A549 (cell line): ENCODE data around the gene ABHD12B. TPM values are rescaled to one million over a fixed set of nuclear protein-coding genes. Genes with fewer than 3 reads are reported as not detected.

Source experiments
- ATAC-seq, 2 experiments: fragments of 200-7000 bp in 1 of 2; fragments of >200 bp in 1 of 2; cut with Nextera tagmentation in 1 of 2; cut with Tn5 transposase in 1 of 2; 3 replicates each; pipeline versions ENCODE4 v1.8.0 to v1.9.1; 2018 to 2020; ENCODE audit warnings: mild to moderate bottlenecking in 1 of 2, moderate library complexity in 1 of 2
- CTCF ChIA-PET: fragments of 300-600 bp; sonication (Branson Sonifier 250); formaldehyde crosslinking; extraction: SDS; loops from one replicate; lab custom pipeline; 2021; ENCODE audit warnings: antibody characterized with exemption, inconsistent platforms; lab: Yijun Ruan, JAX
- POLR2A ChIA-PET: fragments of 350-600 bp; formaldehyde crosslinking; extraction: SDS; loops from one replicate; lab custom pipeline; 2021; ENCODE audit warnings: antibody characterized with exemption, inconsistent platforms; lab: Yijun Ruan, JAX
- DNase-seq, 2 experiments: peaks; one replicate each; pipeline versions ENCODE4 v3.0.0 to v3.0.0-alpha.2; 2011 to 2016; ENCODE audit warnings: low read depth in 1 of 2, low spot score in 1 of 2
- FAIRE-seq: peaks from 2 replicates; lab custom pipeline; 2011; peaks lifted over from hg19 to GRCh38; lab: Jason Lieb, UNC
- H3K27ac ChIP-seq, 2 experiments: fragments of >200 bp; sonication (Bioruptor Twin); formaldehyde crosslinking; 3 replicates each; pipeline ENCODE4 v1.5.1; 2016 to 2017
- H3K4me1 ChIP-seq: fragments of >200 bp; sonication (Bioruptor Twin); formaldehyde crosslinking; 3 replicates; pipeline ENCODE4 v1.6.1; 2016
- H3K4me2 ChIP-seq: fragments of >200 bp; sonication (Bioruptor Twin); formaldehyde crosslinking; 3 replicates; pipeline ENCODE4 v1.6.1; 2016
- H3K4me3 ChIP-seq: fragments of >200 bp; sonication (Bioruptor Twin); formaldehyde crosslinking; 3 replicates; pipeline ENCODE4 v1.5.1; 2016
- H3K9me3 ChIP-seq: fragments of >200 bp; sonication (Bioruptor Twin); formaldehyde crosslinking; 3 replicates; pipeline ENCODE4 v1.6.1; 2016
- BCL3 ChIP-seq: fragments of >200 bp; sonication (Bioruptor Twin); formaldehyde crosslinking; IDR thresholded peaks from 3 replicates; pipeline ENCODE4 v1.6.1; 2016
- CBX2 ChIP-seq: fragments of 200-600 bp; sonication (generic); IDR thresholded peaks from 2 replicates; pipeline ENCODE4 v1.6.1; 2016; ENCODE audit warnings: low read depth, mild to moderate bottlenecking, borderline replicate concordance
- CHD4 ChIP-seq: fragments of 200-600 bp; sonication (generic); IDR thresholded peaks from 2 replicates; pipeline ENCODE4 v1.6.1; 2016; ENCODE audit warnings: antibody characterized with exemption, mild to moderate bottlenecking, borderline replicate concordance
- E2F6 ChIP-seq: IDR thresholded peaks from 2 replicates; pipeline ENCODE4 v1.6.1; 2012; ENCODE audit warnings: low read depth, borderline replicate concordance
- FOSB ChIP-seq: fragments of 250-450 bp; sonication (Bioruptor Pico); IDR thresholded peaks from 2 replicates; pipeline ENCODE4 v1.5.0; 2020; ENCODE audit warnings: mild to moderate bottlenecking, moderate library complexity
- FOXS1 ChIP-seq: fragments of 250-450 bp; sonication (Bioruptor Pico); IDR thresholded peaks from 2 replicates; pipeline ENCODE4 v1.5.0; 2020; ENCODE audit warnings: mild to moderate bottlenecking, moderate library complexity
- HEYL ChIP-seq: fragments of 250-450 bp; sonication (Bioruptor Pico); IDR thresholded peaks from 2 replicates; pipeline ENCODE4 v1.8.0; 2021; ENCODE audit warnings: mild to moderate bottlenecking, moderate library complexity
- HMGXB4 ChIP-seq: fragments of 250-450 bp; sonication (Bioruptor Pico); IDR thresholded peaks from 2 replicates; pipeline ENCODE4 v1.5.0; 2021; ENCODE audit warnings: mild to moderate bottlenecking, moderate library complexity, borderline replicate concordance
- HOXA7 ChIP-seq: fragments of 250-450 bp; sonication (Bioruptor Pico); IDR thresholded peaks from 2 replicates; pipeline ENCODE4 v1.5.0; 2020; ENCODE audit warnings: mild to moderate bottlenecking, moderate library complexity
- JUN ChIP-seq, 2 experiments: fragments of >200 bp; sonication (Bioruptor Twin); formaldehyde crosslinking; IDR thresholded peaks; 2 replicates in 1 of 2; 3 replicates in 1 of 2; pipeline ENCODE4 v1.6.1; 2016 to 2017
- MAFK ChIP-seq: fragments of 450-650 bp; IDR thresholded peaks from 2 replicates; pipeline ENCODE4 v1.6.1; 2014; ENCODE audit not compliant: partially characterized antibody
- MYC ChIP-seq: IDR thresholded peaks from 2 replicates; pipeline ENCODE4 v1.6.1; 2012; ENCODE audit warnings: mild to moderate bottlenecking, inconsistent platforms, low read length, improper control_type of control experiment, borderline replicate concordance
- NR3C1 ChIP-seq: fragments of >200 bp; sonication (Bioruptor Twin); formaldehyde crosslinking; IDR thresholded peaks from 3 replicates; pipeline ENCODE4 v1.6.1; 2017
- PBX3 ChIP-seq: IDR thresholded peaks from 2 replicates; pipeline ENCODE4 v1.6.1; 2012
- PHF8 ChIP-seq: fragments of 200-600 bp; sonication (generic); IDR thresholded peaks from 2 replicates; pipeline ENCODE4 v1.6.1; 2016; ENCODE audit warnings: low read depth, mild to moderate bottlenecking, antibody characterized with exemption, moderate library complexity, borderline replicate concordance
- POLR2AphosphoS2 ChIP-seq: conservative IDR thresholded peaks from 2 replicates; pipeline ENCODE4 v1.6.1; 2012; ENCODE audit warnings: low read length, improper control_type of control experiment, inconsistent platforms
- RAD21 ChIP-seq, 2 experiments: fragments of >200 bp in 1 of 2; sonication (Bioruptor Twin) in 1 of 2; formaldehyde crosslinking in 1 of 2; IDR thresholded peaks in 1 of 2; conservative IDR thresholded peaks in 1 of 2; 2 replicates in 1 of 2; 3 replicates in 1 of 2; pipeline ENCODE4 v1.6.1; 2012 to 2018; ENCODE audit warnings: inconsistent platforms in 1 of 2
- RCOR1 ChIP-seq: fragments of 150-350 bp; IDR thresholded peaks from 2 replicates; pipeline ENCODE4 v1.6.1; 2014; ENCODE audit warnings: antibody characterized with exemption, low read length, low read depth
- SMC3 ChIP-seq: fragments of >200 bp; sonication (Bioruptor Twin); formaldehyde crosslinking; IDR thresholded peaks from 3 replicates; pipeline ENCODE4 v1.6.1; 2018; ENCODE audit warnings: inconsistent platforms
- TFCP2L1 ChIP-seq: fragments of 250-450 bp; sonication (Bioruptor Pico); IDR thresholded peaks from 2 replicates; pipeline ENCODE4 v1.5.0; 2021; ENCODE audit warnings: mild to moderate bottlenecking
- TP53 ChIP-seq: fragments of 250-450 bp; sonication (Bioruptor Pico); IDR thresholded peaks from 2 replicates; pipeline ENCODE4 v1.5.0; 2021; ENCODE audit warnings: mild to moderate bottlenecking, moderate library complexity
- USF2 ChIP-seq: fragments of 450-650 bp; IDR thresholded peaks from 2 replicates; pipeline ENCODE4 v1.6.1; 2014; ENCODE audit warnings: antibody characterized with exemption
- ZNF302 ChIP-seq: fragments of 250-450 bp; sonication (Bioruptor Pico); IDR thresholded peaks from 2 replicates; pipeline ENCODE4 v1.9.0; 2021; ENCODE audit warnings: inconsistent platforms, mild to moderate bottlenecking, moderate library complexity
- ZSCAN20 ChIP-seq: fragments of 250-450 bp; sonication (Bioruptor Pico); IDR thresholded peaks from 2 replicates; pipeline ENCODE4 v1.8.0; 2022; ENCODE audit warnings: mild to moderate bottlenecking, moderate library complexity
- whole genome bisulfite sequencing: methylation state at CpG from one replicate; pipeline ENCODE4 v1.1.6; 2017; ENCODE audit errors: missing lambda C conversion rate; 5-methylcytosine and 5-hydroxymethylcytosine counted together
- polyA minus RNA-seq: library from RNA; depleted of rRNA, polyadenylated mRNA; stranded (reverse); fragments of >200 nt; gene quantifications from 2 replicates; pipeline ENCODE4 v1.2.3, GENCODE V29; 2011; rRNA and poly(A)+ RNA removed
- polyA plus RNA-seq, 4 experiments: library from polyadenylated mRNA; depleted of rRNA in 3 of 4; stranded (reverse); fragments of >200 nt; fragmentation: RNase III in 1 of 4; extraction: RNeasy Plus Mini Kit Qiagen cat#74134 plus additional on column Dnase treatment in 1 of 4; gene quantifications; 2 replicates in 3 of 4; 3 replicates in 1 of 4; pipeline ENCODE4 v1.2.3, GENCODE V29; 2011 to 2017

ABHD12B gene
- polyA plus RNA-seq (2011; rRNA removed) (not detected in 2 replicates), polyA plus RNA-seq (2017; fragmentation: RNase III; extraction: RNeasy Plus Mini Kit Qiagen cat#74134 plus additional on column Dnase treatment) (not detected in 3 replicates), polyA minus RNA-seq (not detected in 2 replicates)
- polyA plus RNA-seq (2012; cell fraction: cytosol; rRNA removed), result not detected in 2 replicates
- not detected in 2 replicates for polyA plus RNA-seq (2012; cell fraction: nucleus; rRNA removed)

GRCh38 chr14:50871914-50872732 is at the start of gene ABHD12B:
Gene ABHD12B, plus strand, starts transcription at chr14:50872053. Its CDS starts 122 bp downstream, at chr14:50872175.
- H3K4me3 ChIP-seq, result no peak within 1 kb of the TSS
- 89% methylated on average over 61 of the region's 63 CpGs for WGBS
- DNase-seq, result no peak
- H3K9me3 ChIP-seq, result no peaks in the 10 kb centered on the region
- CTCF ChIA-PET, result interaction anchor here (1.0 to 3.7 kb wide), 2 partner anchors 11 kb away, joined by 3 to 21 read pairs; no protein-coding TSS in a partner anchor
- no peaks in the 10 kb centered on the region for H3K4me1 ChIP-seq
- ATAC-seq, result no peak
- no peak within 1 kb of the TSS for H3K4me2 ChIP-seq
- H3K27ac ChIP-seq, result no peak within 1 kb of the TSS
- no peak for FAIRE-seq
- TF ChIP-seq MYC (no peak), ZNF302 (no peak), POLR2AphosphoS2 (no peak), RCOR1 (no peak), HEYL (no peak), NR3C1 (no peak), RAD21 (conservative IDR thresholded peaks at IDR 0.05 in 1 of 2, IDR thresholded peaks at IDR 0.05 in 1 of 2) (no peak), TFCP2L1 (CRISPR knock-in tag) (no peak), SMC3 (no peak), JUN (IDR thresholded peaks at IDR 0.05) (no peak), E2F6 (no peak), MAFK (no peak), TP53 (no peak), PBX3 (no peak), HMGXB4 (CRISPR knock-in tag) (no peak), HOXA7 (no peak), USF2 (no peak), CBX2 (no peak), CHD4 (no peak)
- TF ChIP-seq, all 56 proteins: peak for 0
- POLR2A ChIA-PET, result no interaction called here

GRCh38 chr14:50822501-50823042 is 49.3 kb upstream of the ABHD12B start:
- no peak overlapping the region for H3K4me2 ChIP-seq
- DNase-seq, result no peak
- no peak overlapping the region for H3K4me3 ChIP-seq
- ChIA-PET POLR2A (no interaction called here), CTCF (interaction anchor here (1.0 to 1.4 kb wide), 4 partner anchors 14 to 40 kb away, joined by 3 to 5 read pairs (median 3); no protein-coding TSS in a partner anchor)
- TF ChIP-seq PHF8 (no peak), FOXS1 (CRISPR knock-in tag) (no peak), FOSB (CRISPR knock-in tag) (no peak), BCL3 (no peak), ZNF302 (no peak), ZSCAN20 (CRISPR knock-in tag) (no peak)
- no peak overlapping the region for H3K27ac ChIP-seq
- no peaks in the 10 kb centered on the region for H3K9me3 ChIP-seq
- FAIRE-seq, result no peak
- ATAC-seq, result no peak
- no peaks in the 10 kb centered on the region for H3K4me1 ChIP-seq
- 93% methylated on average over 11 of the region's 11 CpGs for WGBS
